ENCODE measurements around the gene NKPD1. TPM values are rescaled to one million over a fixed set of nuclear protein-coding genes. Genes with fewer than 3 reads are reported as not detected.

NKPD1 gene
- polyA plus RNA-seq, 1 donor (not counting 4 experiments of a cell fraction or from before 2014, with no cell fraction given) = 0.37 TPM

- DNase-seq (ENCODE audit: low read depth, low spot score) (no peak), FAIRE-seq (no peak)
- H3K36me3 ChIP-seq (ENCODE audit: control insufficient read depth in 2 of 2, extremely low read depth in 1 of 2, insufficient read depth in 2 of 2, low read length in 2 of 2) = peaks cover 2 to 5% of the 10 kb centered on the region in 2 experiments
- H3K4me3 ChIP-seq (ENCODE audit: control insufficient read depth in 2 of 3, extremely low read depth in 1 of 3, insufficient read depth in 2 of 3, low read depth in 1 of 3, low read length in 3 of 3) = no peak overlapping the region
- H4K20me1 ChIP-seq (ENCODE audit: control insufficient read depth, extremely low read depth, insufficient read depth, low read length) = peaks cover 21% of the 10 kb centered on the region
- H3K27me3 ChIP-seq (ENCODE audit: control insufficient read depth, extremely low read depth, insufficient read depth, low read length) = no peaks in the 10 kb centered on the region
- H3K9ac ChIP-seq (ENCODE audit: control insufficient read depth, extremely low read depth, insufficient read depth, low read length) = no peak overlapping the region
- no peak for TF ChIP-seq EZH2 (IDR thresholded peaks at IDR 0.05; ENCODE audit: low read length)
- TF ChIP-seq, protein P1, sequence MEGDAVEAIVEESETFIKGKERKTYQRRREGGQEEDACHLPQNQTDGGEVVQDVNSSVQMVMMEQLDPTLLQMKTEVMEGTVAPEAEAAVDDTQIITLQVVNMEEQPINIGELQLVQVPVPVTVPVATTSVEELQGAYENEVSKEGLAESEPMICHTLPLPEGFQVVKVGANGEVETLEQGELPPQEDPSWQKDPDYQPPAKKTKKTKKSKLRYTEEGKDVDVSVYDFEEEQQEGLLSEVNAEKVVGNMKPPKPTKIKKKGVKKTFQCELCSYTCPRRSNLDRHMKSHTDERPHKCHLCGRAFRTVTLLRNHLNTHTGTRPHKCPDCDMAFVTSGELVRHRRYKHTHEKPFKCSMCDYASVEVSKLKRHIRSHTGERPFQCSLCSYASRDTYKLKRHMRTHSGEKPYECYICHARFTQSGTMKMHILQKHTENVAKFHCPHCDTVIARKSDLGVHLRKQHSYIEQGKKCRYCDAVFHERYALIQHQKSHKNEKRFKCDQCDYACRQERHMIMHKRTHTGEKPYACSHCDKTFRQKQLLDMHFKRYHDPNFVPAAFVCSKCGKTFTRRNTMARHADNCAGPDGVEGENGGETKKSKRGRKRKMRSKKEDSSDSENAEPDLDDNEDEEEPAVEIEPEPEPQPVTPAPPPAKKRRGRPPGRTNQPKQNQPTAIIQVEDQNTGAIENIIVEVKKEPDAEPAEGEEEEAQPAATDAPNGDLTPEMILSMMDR (optimal IDR thresholded peaks at IDR 0.05 in 1 of 3, IDR thresholded peaks at IDR 0.05 in 1 of 3, conservative IDR thresholded peaks at IDR 0.05 in 1 of 3; ENCODE audit: extremely low read depth in 1 of 3, insufficient read depth in 2 of 3, low read length in 3 of 3) = no peak
- H3K4me1 ChIP-seq (ENCODE audit: control insufficient read depth, extremely low read depth, insufficient read depth, low read length) = peaks cover 18% of the 10 kb centered on the region
- peaks cover 52% of the 10 kb centered on the region for H3K79me2 ChIP-seq (ENCODE audit: control insufficient read depth, insufficient read depth, low read length)
- no peak overlapping the region for H2AFZ ChIP-seq (ENCODE audit: control insufficient read depth, low read length)
- H3K9me1 ChIP-seq (ENCODE audit: control insufficient read depth, extremely low read depth, insufficient read depth, low read length) = peaks cover 4% of the 10 kb centered on the region
- H3K27ac ChIP-seq (ENCODE audit: control insufficient read depth, insufficient read depth, low read length) = no peak overlapping the region
- dilution Hi-C loops (cut with MboI; ENCODE audit: extremely low pct_ligation_motif_present, low sequenced_read_pairs) = no loop called here
- H3K4me2 ChIP-seq (ENCODE audit: control insufficient read depth, extremely low read depth, insufficient read depth, low read depth, low read length) = no peak overlapping the region
- no peaks in the 10 kb centered on the region for H3K9me3 ChIP-seq (ENCODE audit: control insufficient read depth, low read depth, low read length)
These were observed 36.8 kb downstream of the NKPD1 start for GRCh38 chr19:45124021-45124420.

GRCh38 chr19:45123440-45123850 lies 37.3 kb downstream of the NKPD1 start:
- FAIRE-seq (peak; percentile 67), DNase-seq (ENCODE audit: low read depth, low spot score) (no peak)
- no peak overlapping the region for H3K27ac ChIP-seq (ENCODE audit: control insufficient read depth, insufficient read depth, low read length)
- H2AFZ ChIP-seq (ENCODE audit: control insufficient read depth, low read length) = no peak overlapping the region
- no peak overlapping the region for H3K4me2 ChIP-seq (ENCODE audit: control insufficient read depth, extremely low read depth, insufficient read depth, low read depth, low read length)
- dilution Hi-C loops (cut with MboI; ENCODE audit: extremely low pct_ligation_motif_present, low sequenced_read_pairs) = no loop called here
- peaks cover 18% of the 10 kb centered on the region for H3K4me1 ChIP-seq (ENCODE audit: control insufficient read depth, extremely low read depth, insufficient read depth, low read length)
- no peaks in the 10 kb centered on the region for H3K9me3 ChIP-seq (ENCODE audit: control insufficient read depth, low read depth, low read length)
- H3K9me1 ChIP-seq (ENCODE audit: control insufficient read depth, extremely low read depth, insufficient read depth, low read length) = peaks cover 4% of the 10 kb centered on the region
- H3K4me3 ChIP-seq (ENCODE audit: control insufficient read depth in 2 of 3, extremely low read depth in 1 of 3, insufficient read depth in 2 of 3, low read depth in 1 of 3, low read length in 3 of 3) = no peak overlapping the region
- H3K27me3 ChIP-seq (ENCODE audit: control insufficient read depth, extremely low read depth, insufficient read depth, low read length) = no peaks in the 10 kb centered on the region
- peaks cover 2% of the 10 kb centered on the region in 2 experiments for H3K36me3 ChIP-seq (ENCODE audit: control insufficient read depth in 2 of 2, extremely low read depth in 1 of 2, insufficient read depth in 2 of 2, low read length in 2 of 2)
- peaks cover 21% of the 10 kb centered on the region for H4K20me1 ChIP-seq (ENCODE audit: control insufficient read depth, extremely low read depth, insufficient read depth, low read length)
- H3K79me2 ChIP-seq (ENCODE audit: control insufficient read depth, insufficient read depth, low read length) = peaks cover 51% of the 10 kb centered on the region
- H3K9ac ChIP-seq (ENCODE audit: control insufficient read depth, extremely low read depth, insufficient read depth, low read length) = no peak overlapping the region
- no peak for TF ChIP-seq EZH2 (IDR thresholded peaks at IDR 0.05; ENCODE audit: low read length)
- TF ChIP-seq, protein P1 (optimal IDR thresholded peaks at IDR 0.05 in 1 of 3, IDR thresholded peaks at IDR 0.05 in 1 of 3, conservative IDR thresholded peaks at IDR 0.05 in 1 of 3; ENCODE audit: extremely low read depth in 1 of 3, insufficient read depth in 2 of 3, low read length in 3 of 3) = no peak

Measured in keratinocyte (primary cell).